Left renal cortex interstitium (tissue), 4 donors: Measurements from ENCODE around the gene EHD3. TPM values are rescaled to one million over a fixed set of nuclear protein-coding genes. Genes with fewer than 3 reads are reported as not detected.
"Not testable (repeated sequence)": the region's sequence is repeated elsewhere in the genome, so short reads cannot be mapped to it uniquely, and the experiment has no call there.

Source experiments
- DNase-seq, 4 donors: peaks; one replicate each; pipeline ENCODE4 v3.0.0-alpha.2; 2013; ENCODE audit warnings: low read depth in 4 of 4, low spot score in 2 of 4, missing footprints in 1 of 4
- polyA plus RNA-seq, 4 donors: library from polyadenylated mRNA; unstranded; fragments of 120-200 nt; gene quantifications; one replicate each; pipeline ENCODE4 v1.2.1, GENCODE V29; 2013; ENCODE audit not compliant: insufficient read length in 4 of 4

EHD3 gene
- polyA plus RNA-seq, 4 donors, result 21.0 to 37.0 (median 27.6) TPM

DNA sequence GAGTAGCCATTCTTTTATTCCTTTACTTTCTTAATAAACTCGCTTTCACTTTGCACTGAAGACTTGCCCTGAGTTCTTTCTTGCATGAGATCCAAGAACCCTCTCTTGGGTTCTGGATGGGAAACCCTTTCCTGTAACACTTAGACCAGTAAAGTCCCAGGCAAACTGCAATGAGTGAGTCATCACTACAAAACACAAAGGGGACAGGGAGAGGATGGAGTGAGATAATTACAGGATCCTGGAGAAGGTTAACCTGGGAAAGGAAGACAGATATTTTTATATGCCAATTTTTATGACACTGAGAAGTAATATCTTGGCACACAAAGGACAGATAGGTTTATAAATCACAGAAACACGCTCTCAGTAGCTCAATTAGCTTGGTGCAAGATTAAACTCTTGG, 48.7 kb downstream of the EHD3 start:
- no peak for DNase-seq

DNA sequence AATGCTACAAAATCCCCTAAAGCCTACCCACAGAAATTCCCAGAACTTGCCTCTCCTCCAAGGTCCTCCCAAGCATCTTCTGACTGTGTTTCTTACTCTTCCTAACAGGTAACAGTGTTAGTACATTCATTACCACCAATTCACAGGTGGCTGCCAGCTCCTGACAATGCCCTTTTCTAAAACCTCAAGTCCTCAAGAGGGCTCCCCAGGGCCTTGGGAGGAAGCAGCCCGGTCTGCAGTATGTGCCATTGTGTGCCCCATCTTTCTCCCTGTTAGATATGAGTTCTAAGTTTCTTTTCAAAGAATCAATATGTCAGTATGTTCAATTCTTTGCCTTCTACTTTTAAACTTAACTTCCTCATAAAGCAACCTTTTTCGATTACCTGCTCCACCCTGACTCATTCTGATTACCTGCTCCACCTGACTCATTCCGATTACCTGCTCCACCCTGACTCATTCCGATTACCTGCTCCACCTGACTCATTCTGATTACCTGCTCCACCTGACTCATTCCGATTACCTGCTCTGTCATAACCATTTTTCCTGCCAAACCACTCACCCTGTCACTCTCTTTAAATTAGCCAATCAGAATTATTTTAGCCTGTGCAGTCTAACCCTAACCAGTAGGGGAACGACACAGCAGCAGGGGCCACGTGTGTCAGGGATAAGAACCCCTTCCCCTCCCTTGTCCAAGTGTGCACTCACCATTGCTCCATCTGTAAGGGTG, 49.4 kb downstream of the EHD3 start:
- not testable (repeated sequence) for DNase-seq

GRCh38 chr2:31284107-31284506, 50.2 kb downstream of the EHD3 start:
- DNase-seq, result no peak

DNA sequence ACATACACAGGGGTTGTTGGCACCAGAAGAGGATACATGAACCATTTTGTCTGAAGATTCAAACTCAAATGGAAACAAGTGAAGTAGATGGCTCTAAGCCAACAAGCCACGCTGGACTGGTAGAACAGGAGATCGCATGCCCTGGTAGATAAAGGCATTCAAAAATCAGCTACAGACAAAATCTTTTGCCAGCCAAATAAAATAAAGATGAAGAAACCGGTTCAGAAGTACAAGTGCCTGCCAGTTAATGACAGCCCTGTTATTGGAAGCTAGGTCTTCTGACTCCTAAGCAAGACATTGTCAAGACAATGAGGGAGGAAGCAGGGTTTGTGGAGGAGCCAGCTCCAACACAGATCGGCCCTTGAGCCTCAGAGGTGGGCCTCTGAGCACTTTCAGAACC, 52.3 kb downstream of the EHD3 start:
- no peak for DNase-seq

GRCh38 chr2:31286961-31287550, 53.1 kb downstream of the EHD3 start:
- no peak for DNase-seq

GRCh38 chr2:31287654-31288053, 53.7 kb downstream of the EHD3 start:
- DNase-seq, result no peak

DNA sequence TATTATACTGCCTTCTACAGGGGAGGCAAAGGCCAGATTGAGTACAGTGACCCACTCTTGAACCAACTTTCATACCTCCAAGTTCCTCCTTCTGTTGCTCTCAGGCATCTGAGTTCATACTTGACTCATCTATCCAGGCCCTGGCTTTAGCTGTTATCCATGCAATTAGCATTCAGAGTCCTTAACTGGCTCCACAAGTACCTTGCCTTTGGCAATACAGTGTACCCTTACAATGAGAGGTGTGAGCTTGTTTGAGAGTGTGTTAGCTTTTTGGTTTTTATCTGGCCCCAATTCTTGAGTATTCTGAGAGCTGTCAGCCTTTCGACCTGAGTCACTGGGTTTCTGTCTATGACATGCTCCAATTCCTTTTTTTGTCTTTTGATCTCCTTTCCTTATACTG, 60.2 kb downstream of the EHD3 start:
- DNase-seq, result no peak

DNA sequence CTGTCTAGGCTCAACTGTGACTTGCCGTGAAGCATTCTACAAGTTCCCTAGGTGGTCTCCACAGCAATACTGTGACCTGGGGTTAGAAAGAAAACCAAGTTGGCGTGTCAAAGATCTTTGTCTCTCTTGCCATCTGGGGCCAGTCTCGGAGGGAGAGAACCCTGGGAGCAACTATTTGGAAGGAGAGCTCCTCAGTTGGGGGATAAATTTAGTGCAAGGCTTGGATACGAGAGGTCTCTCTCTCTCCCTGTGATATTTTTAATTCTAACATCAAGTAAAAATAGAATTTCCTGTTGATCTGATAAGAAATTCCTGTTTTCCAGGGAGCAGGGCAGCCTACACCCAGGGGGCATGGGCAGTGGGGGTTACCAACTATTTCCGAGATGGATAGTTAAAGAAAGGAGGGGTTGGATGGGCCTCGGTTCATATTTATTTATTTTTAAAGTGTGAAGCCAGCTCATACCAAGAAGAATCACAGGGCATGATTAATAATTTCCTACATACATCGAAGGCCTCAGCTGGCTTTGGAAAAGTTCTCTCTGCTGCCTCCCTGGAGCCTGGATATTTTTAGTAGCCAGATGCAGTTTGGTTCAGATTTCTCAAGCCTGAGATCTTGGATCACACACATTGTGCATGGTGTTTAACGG, 62.8 kb downstream of the EHD3 start:
- DNase-seq, result no peak

DNA sequence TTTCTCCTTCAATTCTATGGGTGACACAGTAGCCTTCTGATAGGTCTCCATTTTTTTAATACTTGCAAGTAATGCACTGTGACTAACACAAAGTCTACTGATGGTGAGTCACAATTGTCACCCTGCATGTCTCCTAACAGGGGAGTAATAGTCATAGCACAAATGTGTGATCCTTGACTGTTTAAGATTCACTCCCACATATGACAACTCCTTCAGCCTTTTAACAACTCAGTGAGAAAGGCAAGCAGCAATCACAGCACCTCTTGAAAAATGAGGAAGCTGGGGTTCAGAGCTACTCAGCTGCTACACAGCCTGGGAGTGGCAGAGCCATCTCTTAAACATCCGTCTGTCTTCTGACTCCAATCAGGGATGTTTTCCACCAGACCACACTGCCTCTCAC, 63.8 kb downstream of the EHD3 start:
- DNase-seq, result no peak

DNA sequence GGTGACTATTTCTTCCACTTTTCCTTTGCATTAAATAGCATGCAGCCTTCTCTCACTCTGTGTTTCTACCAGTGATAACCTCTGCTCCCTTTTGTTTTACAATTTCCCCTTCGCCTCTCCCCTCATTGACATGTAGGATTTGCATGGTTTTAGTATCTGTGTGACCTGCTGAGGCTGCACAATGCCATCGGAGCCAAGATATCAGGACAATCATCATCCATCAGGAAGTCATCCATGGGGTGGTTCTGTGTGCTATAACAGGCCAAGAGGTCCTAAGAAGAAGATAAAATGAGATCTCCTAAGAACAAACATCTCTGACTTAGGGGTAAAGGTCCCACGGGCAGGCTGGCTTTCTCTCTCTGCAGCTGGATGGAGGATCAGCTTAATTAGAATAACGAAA, 65.6 kb downstream of the EHD3 start:
- DNase-seq, result no peak

DNA sequence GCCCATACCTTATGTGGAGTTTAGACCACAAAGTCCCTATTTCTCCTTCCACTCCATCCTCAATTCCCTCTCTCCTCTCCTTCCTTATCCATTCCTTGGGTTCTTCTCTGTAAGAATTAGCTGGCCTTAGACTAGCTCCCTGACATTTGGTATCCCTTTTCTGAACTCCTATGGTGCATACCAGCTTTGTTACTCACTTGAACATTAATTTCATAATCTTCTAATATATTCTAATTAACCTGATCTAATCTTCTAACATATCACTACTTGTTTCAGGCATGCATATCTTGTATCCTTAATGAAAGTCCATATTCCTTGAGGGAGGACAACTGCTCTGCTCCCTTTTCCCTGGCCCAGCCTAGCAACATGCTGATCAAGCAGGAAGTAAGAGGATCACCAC, 66.4 kb downstream of the EHD3 start:
- no peak for DNase-seq

DNA sequence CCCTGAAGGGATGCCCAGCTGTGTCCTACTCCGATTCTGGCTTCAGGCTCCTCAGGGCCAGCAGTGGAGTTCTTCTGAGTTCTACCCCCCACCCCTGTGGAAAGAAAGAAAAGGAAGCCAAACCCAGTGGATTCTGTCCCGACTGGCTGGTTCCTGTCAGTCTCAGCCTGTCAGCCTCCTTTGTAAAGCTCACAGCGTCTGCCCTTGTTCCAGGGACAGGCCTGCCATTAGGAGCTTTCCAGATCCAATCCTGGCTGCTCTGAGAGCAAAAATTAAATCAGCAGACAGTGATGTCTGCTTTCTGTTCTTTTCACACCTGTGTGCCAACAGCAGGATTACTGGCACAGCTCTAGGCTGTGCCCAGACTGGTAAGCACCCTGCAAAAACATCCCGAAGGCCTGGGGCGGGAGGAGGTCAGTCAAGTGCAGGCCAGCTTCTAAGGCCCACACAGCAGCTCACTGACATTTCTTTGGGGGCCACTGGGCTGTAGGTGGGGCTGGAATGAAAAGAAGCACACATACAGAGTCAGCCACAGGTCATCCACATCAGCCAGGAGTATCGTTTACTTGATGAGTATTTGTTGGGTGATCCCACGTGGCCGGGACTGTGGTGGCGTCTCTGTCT, 69.1 kb downstream of the EHD3 start:
- DNase-seq, result no peak

- no peak for DNase-seq
Observed at GRCh38 chr2:31304816-31305215, 70.9 kb downstream of the EHD3 start.

DNA sequence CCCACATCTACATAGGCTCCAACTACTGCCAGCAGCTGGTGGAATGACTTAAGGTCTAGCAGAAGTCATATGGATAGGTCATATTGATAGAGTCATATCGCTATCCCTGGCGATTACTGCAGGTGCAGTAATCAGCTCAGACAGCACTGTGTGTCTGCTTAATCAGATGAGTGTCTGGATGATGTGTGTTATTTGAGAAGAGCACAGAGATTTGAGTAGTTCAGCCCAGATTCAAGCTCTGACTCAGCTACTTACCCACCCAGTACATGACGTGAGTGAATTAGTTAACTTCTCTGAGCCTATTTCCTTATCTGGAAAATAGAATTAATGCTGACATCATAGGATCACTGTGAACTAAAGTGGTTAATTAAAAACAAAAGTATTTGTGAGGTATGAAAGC, 78.9 kb downstream of the EHD3 start:
- DNase-seq, result no peak

DNA sequence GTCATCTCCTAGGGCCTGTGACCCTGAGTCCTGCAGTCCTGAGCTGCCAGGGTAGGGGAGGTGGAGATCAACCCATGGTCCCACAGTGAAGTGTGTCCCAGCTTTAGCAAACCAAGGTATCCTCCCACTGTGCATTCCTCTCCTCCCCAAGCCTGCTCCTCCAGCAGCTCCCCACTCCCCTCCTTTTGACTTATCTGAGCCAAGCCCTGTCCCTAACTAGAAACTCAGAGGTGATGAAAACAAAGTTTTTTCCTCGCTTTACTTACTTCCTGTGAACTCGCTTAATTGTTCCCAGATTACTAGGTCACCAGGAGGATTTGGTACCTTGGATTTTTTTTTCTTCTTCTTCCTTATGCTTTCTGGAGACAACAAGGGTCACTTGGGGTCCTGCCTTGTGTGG, 80.8 kb downstream of the EHD3 start:
- no peak for DNase-seq

GRCh38 chr2:31317396-31317795, 83.4 kb downstream of the EHD3 start:
- DNase-seq, result no peak

GRCh38 chr2:31318361-31319336, 84.7 kb downstream of the EHD3 start:
- no peak for DNase-seq
